NCI-H1930 (cell line): ENCODE results near the gene GPSM1.

ENCODE experiments used
- DNase-seq, 2 experiments: peaks; one replicate each; lab custom pipeline; 2025; lab: John Stamatoyannopoulos, UW

The GPSM1 gene

GRCh38 chr9:136332482-136332983, 5.2 kb downstream of the GPSM1 start:
- no peak for DNase-seq

GRCh38 chr9:136333045-136333444, 5.7 kb downstream of the GPSM1 start:
- no peak for DNase-seq

GRCh38 chr9:136333486-136333885, 6.1 kb downstream of the GPSM1 start:
- DNase-seq: no peak

- no peak for DNase-seq
Observed at GRCh38 chr9:136334541-136334940, 7.2 kb downstream of the GPSM1 start.

- DNase-seq: no peak
Observed at GRCh38 chr9:136335296-136336155, 8.2 kb downstream of the GPSM1 start.

GRCh38 chr9:136336156-136336870, 9.0 kb downstream of the GPSM1 start:
- no peak for DNase-seq

- no peak for DNase-seq
Observed at GRCh38 chr9:136336881-136337280, 9.5 kb downstream of the GPSM1 start.

- DNase-seq: no peak
Observed at GRCh38 chr9:136337416-136338395, 10.4 kb downstream of the GPSM1 start.

- DNase-seq: no peak
Observed at GRCh38 chr9:136338511-136338910, 11.2 kb downstream of the GPSM1 start.

GRCh38 chr9:136339173-136339957, 12.0 kb downstream of the GPSM1 start:
- DNase-seq: peak; percentile 8 to 14

GRCh38 chr9:136339958-136340310, 12.6 kb downstream of the GPSM1 start:
- no peak for DNase-seq

GRCh38 chr9:136340356-136341041, 13.2 kb downstream of the GPSM1 start:
- no peak for DNase-seq

- no peak for DNase-seq
Observed at GRCh38 chr9:136341042-136341655, 13.8 kb downstream of the GPSM1 start.

GRCh38 chr9:136341769-136342168, 14.4 kb downstream of the GPSM1 start:
- DNase-seq: no peak

GRCh38 chr9:136342181-136343120, 15.1 kb downstream of the GPSM1 start:
- DNase-seq: no peak

GRCh38 chr9:136343121-136343883, 16.0 kb downstream of the GPSM1 start:
- DNase-seq: no peak

- DNase-seq: no peak
Observed at GRCh38 chr9:136343884-136344269, 16.5 kb downstream of the GPSM1 start.
